ENCODE results near the gene PIK3CB. TPM values are rescaled to one million over a fixed set of nuclear protein-coding genes. Genes with fewer than 3 reads are reported as not detected.
"Not testable (repeated sequence)": the region's sequence is repeated elsewhere in the genome, so short reads cannot be mapped to it uniquely, and the experiment has no call there.

The PIK3CB gene
- total RNA-seq, 2 experiments from 2014 or later: 18.8 to 19.5 TPM

DNA sequence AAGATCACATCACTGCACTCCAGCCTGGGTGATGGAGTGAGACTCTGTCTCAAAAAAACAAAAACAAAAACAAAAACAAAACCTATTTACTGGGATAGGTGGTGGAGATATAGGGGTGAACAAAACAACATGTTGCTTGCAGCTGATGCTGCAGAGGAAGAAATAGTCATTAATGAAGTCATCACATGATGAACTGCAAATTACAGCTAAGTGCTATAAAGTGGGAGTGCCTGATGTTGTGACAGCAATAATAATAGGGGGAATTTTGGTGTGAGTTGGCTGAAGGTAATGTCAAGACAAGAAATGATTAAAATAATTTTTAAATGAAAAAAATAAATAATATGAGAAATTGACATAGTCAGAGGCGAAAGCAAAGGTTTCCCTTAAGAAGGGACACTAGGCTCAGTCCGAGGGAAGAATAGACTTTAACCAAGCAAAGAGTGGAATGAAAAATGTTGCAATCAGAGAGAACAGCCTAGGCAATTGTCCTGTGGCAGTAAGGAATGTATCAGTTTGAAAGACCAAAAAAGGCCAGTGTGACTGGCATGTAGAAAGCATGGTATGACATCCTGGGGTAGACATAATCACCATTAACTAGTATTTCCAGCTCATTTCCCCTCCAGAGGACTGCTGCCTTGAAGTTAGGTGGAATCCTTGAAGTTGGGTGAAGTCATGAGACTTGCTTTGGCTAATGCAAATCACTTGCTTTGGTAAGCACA is 14.7 kb upstream of the PIK3CB start:
- CTCF ChIA-PET: no interaction called here
- POLR2A ChIA-PET: no interaction called here

DNA sequence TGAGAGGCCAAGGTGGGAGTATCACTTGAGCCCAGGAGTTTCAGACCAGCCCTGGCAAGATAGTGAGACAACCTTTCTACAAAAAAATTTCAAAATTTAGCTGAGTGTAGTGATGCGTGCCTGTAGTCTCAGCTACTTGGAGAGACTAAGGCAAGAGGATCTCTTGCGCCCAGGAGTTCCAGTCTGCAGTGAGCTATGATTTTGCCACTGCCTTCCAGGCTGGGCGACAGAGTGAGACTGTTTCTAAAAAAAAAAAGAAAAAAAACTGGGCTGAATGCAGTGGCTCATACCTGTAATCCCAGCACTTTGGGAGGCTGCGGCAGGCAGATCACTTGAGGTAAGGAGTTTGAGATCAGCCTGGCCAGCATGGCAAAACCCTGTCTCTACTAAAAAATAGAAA is 14.0 kb upstream of the PIK3CB start:
- POLR2A ChIA-PET: no interaction called here
- CTCF ChIA-PET: no interaction called here

DNA sequence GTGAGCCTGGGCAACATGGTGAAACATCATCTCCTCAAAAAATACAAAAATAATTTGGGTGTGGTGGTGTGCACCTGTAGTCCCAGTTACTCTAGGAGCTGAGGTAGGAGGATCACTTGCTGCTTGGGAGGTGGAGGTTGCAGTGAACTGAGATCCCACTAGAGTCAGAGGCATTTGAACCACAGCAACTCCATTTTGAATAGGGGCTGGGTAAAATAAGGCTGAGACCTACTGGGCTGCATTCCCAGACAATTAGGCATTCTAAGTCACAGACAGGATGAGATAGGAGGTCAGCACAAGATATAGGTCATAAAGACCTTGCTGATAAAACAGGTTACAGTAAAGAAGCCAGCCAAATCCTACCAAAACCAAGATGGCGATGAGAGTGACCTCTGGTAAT is 12.1 kb upstream of the PIK3CB start:
- POLR2A ChIA-PET, CTCF ChIA-PET: not testable (repeated sequence)

- ChIA-PET POLR2A (no interaction called here), CTCF (no interaction called here)
These were observed 11.6 kb upstream of the PIK3CB start for GRCh38 chr3:138846262-138846791.

DNA sequence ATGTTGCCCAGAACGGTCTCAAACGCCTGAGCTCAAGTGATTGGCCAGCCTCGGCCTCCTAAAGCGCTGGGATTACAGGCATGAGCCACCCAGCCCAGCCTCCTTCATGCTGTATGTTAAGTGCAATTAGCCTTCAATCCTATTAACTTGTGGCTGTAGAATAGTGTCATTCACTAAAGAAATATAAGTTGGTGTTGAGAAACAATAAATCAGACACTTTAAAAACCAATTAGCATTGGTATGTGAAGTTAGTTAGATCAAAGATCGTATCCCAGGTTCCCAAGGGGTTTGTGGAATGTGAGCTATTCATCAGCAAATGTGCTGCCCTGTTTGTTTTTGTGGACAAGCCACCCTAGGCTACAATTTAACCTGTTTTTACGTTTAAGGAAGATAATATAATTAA is 11.0 kb upstream of the PIK3CB start:
- ChIA-PET CTCF (no interaction called here), POLR2A (no interaction called here)

DNA sequence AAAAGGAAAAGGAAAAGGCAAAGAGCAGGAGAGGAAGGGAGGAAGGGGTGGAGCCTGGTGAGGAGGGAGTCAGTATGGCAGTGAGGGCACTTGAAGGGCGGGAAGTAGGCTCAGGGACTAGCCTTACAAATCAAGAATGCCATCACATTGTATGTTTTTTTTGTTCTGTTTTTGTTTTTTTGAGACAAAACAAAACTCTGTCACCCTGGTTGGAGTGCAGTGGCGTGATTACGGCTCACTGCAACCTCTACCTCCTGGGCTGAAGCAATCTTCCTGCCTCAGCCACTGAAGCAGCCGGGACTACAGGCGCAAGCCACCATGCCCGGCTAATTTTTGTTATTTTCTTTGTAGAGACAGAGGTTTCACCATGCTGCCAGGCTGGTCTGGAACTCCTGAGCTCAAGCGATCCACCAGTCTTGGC is 10.5 kb upstream of the PIK3CB start:
- ChIA-PET CTCF (no interaction called here), POLR2A (no interaction called here)

GRCh38 chr3:138842483-138843188 is 7.9 kb upstream of the PIK3CB start:
- POLR2A ChIA-PET: no interaction called here
- CTCF ChIA-PET: interaction anchor here (0.8 to 1.0 kb wide), 2 partner anchors 73 to 80 kb away, joined by 3 to 4 read pairs; no protein-coding TSS in a partner anchor

- CTCF ChIA-PET, POLR2A ChIA-PET: not testable (repeated sequence)
These were observed 3.7 kb upstream of the PIK3CB start for GRCh38 chr3:138838385-138838784.

GRCh38 chr3:138835846-138836245 is 1.1 kb upstream of the PIK3CB start:
- POLR2A ChIA-PET, CTCF ChIA-PET: not testable (repeated sequence)

- ChIA-PET POLR2A (no interaction called here), CTCF (no interaction called here)
These were observed 649 bp upstream of the PIK3CB start for GRCh38 chr3:138835397-138835757.

- POLR2A ChIA-PET: interaction anchor here (0.6 kb wide), 1 partner anchor 142 kb away, joined by 3 read pairs; no protein-coding TSS in a partner anchor
- CTCF ChIA-PET: no interaction called here
These were observed 681 bp downstream of the PIK3CB start for GRCh38 chr3:138833899-138834595.

DNA sequence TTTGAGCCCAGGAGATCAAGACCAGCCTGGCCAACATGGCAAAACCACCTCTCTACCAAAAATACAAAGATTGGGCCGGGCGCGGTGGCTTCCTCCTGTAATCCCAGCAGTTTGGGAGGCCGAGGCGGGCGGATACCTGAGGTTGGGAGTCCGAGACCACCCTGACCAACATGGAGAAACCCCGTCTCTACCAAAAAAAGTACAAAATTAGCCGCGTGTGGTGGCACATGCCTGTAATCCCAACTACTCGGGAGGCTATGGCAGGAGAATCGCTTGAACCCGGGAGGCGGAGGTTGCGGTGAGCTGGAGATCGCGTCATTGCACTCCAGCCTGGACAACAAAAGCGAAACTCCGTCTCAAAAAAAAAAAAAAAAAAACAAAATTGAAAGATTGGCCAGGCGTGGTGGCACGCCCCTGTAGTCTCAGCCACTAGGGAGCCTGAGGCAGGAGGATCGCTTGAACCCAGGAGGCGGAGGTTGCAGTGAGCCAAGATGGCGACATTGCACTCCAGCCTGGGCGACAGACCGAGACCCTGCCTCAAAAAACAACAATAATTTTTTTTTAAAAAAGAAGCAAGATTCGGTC is 2.2 kb downstream of the PIK3CB start:
- CTCF ChIA-PET: not testable (repeated sequence)

GRCh38 chr3:138829886-138830510 is 4.7 kb downstream of the PIK3CB start:
- POLR2A ChIA-PET: no interaction called here

More for the DNA sequence above, 2.2 kb downstream of the PIK3CB start:
- POLR2A ChIA-PET: interaction anchor here (0.6 to 0.7 kb wide), 2 partner anchors 54 to 572 kb away, joined by 5 to 6 read pairs; no protein-coding TSS in a partner anchor

GRCh38 chr3:138829097-138829496 is 5.6 kb downstream of the PIK3CB start:
- POLR2A ChIA-PET: no interaction called here
- CTCF ChIA-PET: no interaction called here

More at GRCh38 chr3:138829886-138830510, 4.7 kb downstream of the PIK3CB start:
- CTCF ChIA-PET: no interaction called here

DNA sequence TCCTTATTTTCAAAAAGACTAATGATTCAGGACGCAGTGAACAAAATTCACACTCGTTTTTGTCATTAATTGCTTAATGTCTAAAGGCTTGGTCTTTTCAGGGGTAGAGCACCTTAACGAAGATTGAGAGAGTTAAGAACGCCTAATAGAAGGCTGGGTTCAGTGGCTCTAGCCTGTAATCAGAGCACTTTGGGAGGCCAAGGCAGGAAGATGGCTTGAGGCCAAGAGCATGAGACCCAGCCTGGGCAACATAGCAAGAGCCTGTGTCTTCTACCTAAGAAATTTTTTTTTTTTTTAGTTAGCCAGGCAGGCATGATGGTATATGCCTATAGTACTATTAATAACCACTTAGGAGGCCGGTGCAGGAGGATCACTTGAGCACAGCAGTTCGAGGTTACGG is 7.5 kb downstream of the PIK3CB start:
- CTCF ChIA-PET: no interaction called here

DNA sequence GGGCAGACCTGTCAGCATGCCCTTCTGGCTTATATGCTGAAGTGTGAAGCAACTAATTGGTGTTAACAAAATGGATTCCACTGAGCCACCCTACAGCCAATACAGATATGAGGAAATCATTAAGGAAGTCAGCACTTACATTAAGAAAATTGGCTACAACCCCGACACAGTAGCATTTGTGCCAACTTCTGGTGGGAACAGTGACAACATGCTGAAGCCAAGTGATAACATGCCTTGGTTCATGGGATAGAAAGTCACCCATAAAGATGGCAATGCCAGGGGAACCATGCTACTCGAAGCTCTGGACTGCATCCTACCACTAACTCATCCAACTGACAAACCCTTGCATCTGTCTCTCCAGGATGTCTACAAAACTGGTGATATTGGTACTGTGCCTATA is 9.4 kb downstream of the PIK3CB start:
- CTCF ChIA-PET: no interaction called here
- POLR2A ChIA-PET: no interaction called here

More for the DNA sequence above, 7.5 kb downstream of the PIK3CB start:
- POLR2A ChIA-PET: no interaction called here

- POLR2A ChIA-PET: no interaction called here
These were observed 10.6 kb downstream of the PIK3CB start for GRCh38 chr3:138824114-138824506.

GRCh38 chr3:138820379-138820778 is 14.3 kb downstream of the PIK3CB start:
- CTCF ChIA-PET, POLR2A ChIA-PET: not testable (repeated sequence)

More at GRCh38 chr3:138824114-138824506, 10.6 kb downstream of the PIK3CB start:
- CTCF ChIA-PET: no interaction called here

DNA sequence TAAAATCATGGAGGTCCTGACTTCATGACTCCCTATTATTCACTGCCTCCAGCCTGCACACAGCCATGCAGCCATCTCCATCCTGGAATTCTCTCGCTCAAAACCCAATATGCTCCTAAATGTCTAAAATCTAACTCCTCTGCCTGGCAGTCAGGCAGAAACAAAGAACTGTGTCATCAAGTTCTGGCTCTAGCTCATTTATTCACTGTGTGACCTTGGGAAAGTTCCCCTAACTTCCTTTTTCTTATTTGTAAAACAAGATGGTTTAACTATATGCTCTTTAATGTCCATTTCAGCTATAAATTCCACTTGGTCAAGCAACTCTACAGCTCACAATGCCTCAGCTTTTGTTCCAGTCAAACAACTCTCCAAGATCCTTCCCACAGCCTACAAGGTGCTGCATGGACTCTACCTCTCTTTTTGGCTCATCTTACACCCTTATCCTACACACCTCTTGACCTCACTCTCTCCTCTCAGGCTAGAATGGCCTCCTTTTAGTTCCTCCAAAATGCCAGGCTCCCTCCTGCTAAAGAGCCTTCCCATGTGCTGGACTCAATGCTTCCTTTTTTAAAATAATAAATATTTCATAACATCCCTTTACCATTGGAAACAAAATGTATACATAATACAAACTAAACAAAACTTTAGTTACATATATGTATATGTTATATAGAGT is 16.4 kb downstream of the PIK3CB start:
- POLR2A ChIA-PET: no interaction called here
- CTCF ChIA-PET: no interaction called here
